PC-3 (cell line): Measurements from ENCODE around the gene LUZP1. TPM values are rescaled to one million over a fixed set of nuclear protein-coding genes. Genes with fewer than 3 reads are reported as not detected.
A peak's percentile ranks its signal among the peaks of the same experiment; 100 is the strongest.

Experiments used
- ATAC-seq: fragments of 200-7000 bp; cut with Tn5 transposase; 2 replicates; pipeline ENCODE4 v1.9.1; 2020; ENCODE audit warnings: mild to moderate bottlenecking, moderate library complexity
- BruUV-seq: library from RNA; stranded (reverse); fragments of 400-500 nt; replicated peaks from 2 replicates; lab custom pipeline; 2021; lab: Mats Ljungman, UMichigan
- CTCF ChIA-PET: fragments of 300-600 bp; sonication (Branson Sonifier 250); formaldehyde crosslinking; loops from one replicate; lab custom pipeline; 2022; ENCODE audit warnings: antibody characterized with exemption; lab: Charles Lee
- POLR2A ChIA-PET: fragments of 300-600 bp; sonication (Branson Sonifier 250); formaldehyde crosslinking; loops from one replicate; lab custom pipeline; 2022; ENCODE audit warnings: antibody characterized with exemption; ENCODE audit not compliant: unreplicated experiment; lab: Charles Lee
- DNase-seq: peaks from one replicate; pipeline ENCODE4 v3.0.0-alpha.2; 2015
- H2AFZ ChIP-seq: fragments of 300-600 bp; sonication (generic); 2 replicates; pipeline ENCODE4 v1.6.0; 2016; ENCODE audit warnings: antibody characterized with exemption, low read length
- H3F3A ChIP-seq: fragments of 300-600 bp; sonication (generic); one replicate; pipeline ENCODE4 v1.6.0; 2017; ENCODE audit warnings: antibody characterized with exemption, low read length, control low read depth, mild to moderate bottlenecking; ENCODE audit not compliant: unreplicated experiment
- H3K27ac ChIP-seq: fragments of 300-600 bp; sonication (generic); 2 replicates; pipeline ENCODE4 v1.5.1; 2016; ENCODE audit warnings: mild to moderate bottlenecking, low read length
- H3K27me3 ChIP-seq: fragments of 300-600 bp; sonication (generic); 2 replicates; pipeline ENCODE4 v1.6.1; 2016; ENCODE audit warnings: low read length, mixed read lengths
- H3K36me3 ChIP-seq: fragments of 300-600 bp; sonication (generic); 2 replicates; pipeline ENCODE4 v1.6.1; 2016; ENCODE audit warnings: low read depth, mixed run types, low read length, mixed read lengths
- H3K4me1 ChIP-seq: fragments of 300-600 bp; sonication (generic); 2 replicates; pipeline ENCODE4 v1.5.1; 2016; ENCODE audit warnings: low read length; ENCODE audit not compliant: insufficient read depth
- H3K4me2 ChIP-seq: fragments of 300-600 bp; sonication (generic); 2 replicates; pipeline ENCODE4 v1.6.0; 2016; ENCODE audit warnings: low read length
- H3K4me3 ChIP-seq: fragments of 300-600 bp; sonication (generic); 2 replicates; pipeline ENCODE4 v1.5.1; 2016; ENCODE audit warnings: mild to moderate bottlenecking, low read length, mixed read lengths
- H3K79me2 ChIP-seq: fragments of 300-600 bp; sonication (generic); 2 replicates; pipeline ENCODE4 v1.6.1; 2017; ENCODE audit warnings: low read length, mixed read lengths
- H3K9ac ChIP-seq: fragments of 300-600 bp; sonication (generic); 2 replicates; pipeline ENCODE4 v1.6.0; 2016; ENCODE audit warnings: mild to moderate bottlenecking, low read length
- H3K9me2 ChIP-seq: fragments of 300-600 bp; sonication (generic); replicated peaks from 2 replicates; pipeline ENCODE4 v1.6.1; 2016; ENCODE audit warnings: mixed run types, low read length, mixed read lengths
- H3K9me3 ChIP-seq: fragments of 300-600 bp; sonication (generic); 2 replicates; pipeline ENCODE4 v1.6.1; 2016; ENCODE audit warnings: low read length, mixed read lengths
- H4K20me1 ChIP-seq: fragments of 300-600 bp; sonication (generic); 2 replicates; pipeline ENCODE4 v1.6.1; 2016; ENCODE audit warnings: low read length, mixed read lengths
- EZH2 ChIP-seq: fragments of 300-600 bp; sonication (generic); IDR thresholded peaks from one replicate; pipeline ENCODE4 v1.6.1; 2017; ENCODE audit warnings: antibody characterized with exemption, mild to moderate bottlenecking, low read length; ENCODE audit not compliant: unreplicated experiment
- EZH2phosphoT487 ChIP-seq: fragments of 300-600 bp; sonication (generic); IDR thresholded peaks from 2 replicates; pipeline ENCODE4 v1.6.1; 2018; ENCODE audit warnings: mild to moderate bottlenecking, antibody characterized with exemption, low read length, borderline replicate concordance
- intact Hi-C: fragments of 100-400 bp; cut with micrococcal nuclease; formaldehyde crosslinking; loops from 2 replicates; pipeline ENCODE4 v1.9.0; 2023
- total RNA-seq: library from RNA; depleted of rRNA; stranded (reverse); fragments of >200 nt; gene quantifications from 2 replicates; pipeline ENCODE4 v1.2.3, GENCODE V29; 2014
- TF ChIP-seq, protein P1 (sequence below): fragments of 300-600 bp; sonication (generic); conservative IDR thresholded peaks from 2 replicates; pipeline ENCODE4 v1.5.1; 2017; ENCODE audit warnings: antibody characterized with exemption, low read depth, mild to moderate bottlenecking, low read length

LUZP1 gene
- total RNA-seq, 1 experiment from 2014 or later, result 17.8 TPM

GRCh38 chr1:23169195-23169575 lies 529 bp upstream of the LUZP1 start:
- Histone ChIP-seq H3K36me3 (no peaks in the 10 kb centered on the region), H3K9me2 (no peaks in the 10 kb centered on the region), H3K27me3 (no peaks in the 10 kb centered on the region), H3K4me3 (no peak overlapping the region), H3K9ac (no peak overlapping the region), H2AFZ (no peak overlapping the region), H4K20me1 (peaks cover 33% of the 10 kb centered on the region), H3F3A (no peaks in the 10 kb centered on the region), H3K4me2 (no peak overlapping the region), H3K4me1 (peaks cover 12% of the 10 kb centered on the region; the same call in 1 of the 2 replicates), H3K9me3 (no peaks in the 10 kb centered on the region), H3K27ac (no peak overlapping the region), H3K79me2 (peaks cover 41% of the 10 kb centered on the region)
- intact Hi-C loops, result loop anchor here (5.0 kb wide), 1 partner anchor 67 kb away; no protein-coding TSS in a partner anchor
- POLR2A ChIA-PET, result interaction anchor here (0.6 kb wide), 5 partner anchors 12 to 390 kb away, joined by 3 to 20 read pairs (median 4); partner anchors contain the start of gene ID3
- CTCF ChIA-PET, result interaction anchor here (0.6 kb wide), 2 partner anchors 71 to 466 kb away, joined by 3 to 4 read pairs; no protein-coding TSS in a partner anchor
- ATAC-seq (no peak), DNase-seq (no peak)
- TF ChIP-seq, protein P1, sequence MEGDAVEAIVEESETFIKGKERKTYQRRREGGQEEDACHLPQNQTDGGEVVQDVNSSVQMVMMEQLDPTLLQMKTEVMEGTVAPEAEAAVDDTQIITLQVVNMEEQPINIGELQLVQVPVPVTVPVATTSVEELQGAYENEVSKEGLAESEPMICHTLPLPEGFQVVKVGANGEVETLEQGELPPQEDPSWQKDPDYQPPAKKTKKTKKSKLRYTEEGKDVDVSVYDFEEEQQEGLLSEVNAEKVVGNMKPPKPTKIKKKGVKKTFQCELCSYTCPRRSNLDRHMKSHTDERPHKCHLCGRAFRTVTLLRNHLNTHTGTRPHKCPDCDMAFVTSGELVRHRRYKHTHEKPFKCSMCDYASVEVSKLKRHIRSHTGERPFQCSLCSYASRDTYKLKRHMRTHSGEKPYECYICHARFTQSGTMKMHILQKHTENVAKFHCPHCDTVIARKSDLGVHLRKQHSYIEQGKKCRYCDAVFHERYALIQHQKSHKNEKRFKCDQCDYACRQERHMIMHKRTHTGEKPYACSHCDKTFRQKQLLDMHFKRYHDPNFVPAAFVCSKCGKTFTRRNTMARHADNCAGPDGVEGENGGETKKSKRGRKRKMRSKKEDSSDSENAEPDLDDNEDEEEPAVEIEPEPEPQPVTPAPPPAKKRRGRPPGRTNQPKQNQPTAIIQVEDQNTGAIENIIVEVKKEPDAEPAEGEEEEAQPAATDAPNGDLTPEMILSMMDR, result no peak
- no peak for TF ChIP-seq EZH2
- TF ChIP-seq EZH2phosphoT487, result no peak
- no TSS peak for BruUV-seq

GRCh38 chr1:23168079-23168444 lies 594 bp downstream of the LUZP1 start:
- no peaks in the 10 kb centered on the region for H3K9me2 ChIP-seq
- intact Hi-C loops, result loop anchor here (5.0 kb wide), 1 partner anchor 66 kb away; no protein-coding TSS in a partner anchor
- peaks cover 12% of the 10 kb centered on the region; the same call in 1 of the 2 replicates for H3K4me1 ChIP-seq
- CTCF ChIA-PET, result no interaction called here
- no peaks in the 10 kb centered on the region for H3K27me3 ChIP-seq
- peak overlapping the region; percentile 61 for H3K27ac ChIP-seq
- TF ChIP-seq, protein P1, result no peak
- TF ChIP-seq EZH2 (no peak), EZH2phosphoT487 (no peak)
- no TSS peak for BruUV-seq
- peak overlapping the region; percentile 80 for H3K4me2 ChIP-seq
- DNase-seq (no peak), ATAC-seq (peak; percentile 53)
- no peaks in the 10 kb centered on the region for H3K9me3 ChIP-seq
- peak overlapping the region; percentile 52 for H2AFZ ChIP-seq
- H3K36me3 ChIP-seq, result no peaks in the 10 kb centered on the region
- H3F3A ChIP-seq, result no peaks in the 10 kb centered on the region
- H3K4me3 ChIP-seq, result peak overlapping the region; percentile 98
- H4K20me1 ChIP-seq, result peaks cover 38% of the 10 kb centered on the region
- POLR2A ChIA-PET, result interaction anchor here (0.5 kb wide), 1 partner anchor 79 kb away, joined by 3 read pairs; no protein-coding TSS in a partner anchor
- peak overlapping the region; percentile 85 for H3K9ac ChIP-seq
- peaks cover 52% of the 10 kb centered on the region for H3K79me2 ChIP-seq
